Jurkat, Clone E6-1 (cell line): Measurements from ENCODE around the gene CD86.

Source experiments
- DNase-seq: peaks from one replicate; pipeline ENCODE4 v3.0.0-alpha.2; 2011; ENCODE audit warnings: low read depth, low spot score
- H3K4me3 ChIP-seq: 2 replicates; pipeline ENCODE4 v1.5.1; 2011; ENCODE audit warnings: mild to moderate bottlenecking, low read length, control low read depth, moderate library complexity

Gene CD86

GRCh38 chr3:122082357-122082756 lies 27.2 kb downstream of the CD86 start:
- DNase-seq, result no peak
- H3K4me3 ChIP-seq, result no peak overlapping the region

GRCh38 chr3:122084799-122085198 lies 29.6 kb downstream of the CD86 start:
- DNase-seq, result no peak
- H3K4me3 ChIP-seq, result no peak overlapping the region

DNA sequence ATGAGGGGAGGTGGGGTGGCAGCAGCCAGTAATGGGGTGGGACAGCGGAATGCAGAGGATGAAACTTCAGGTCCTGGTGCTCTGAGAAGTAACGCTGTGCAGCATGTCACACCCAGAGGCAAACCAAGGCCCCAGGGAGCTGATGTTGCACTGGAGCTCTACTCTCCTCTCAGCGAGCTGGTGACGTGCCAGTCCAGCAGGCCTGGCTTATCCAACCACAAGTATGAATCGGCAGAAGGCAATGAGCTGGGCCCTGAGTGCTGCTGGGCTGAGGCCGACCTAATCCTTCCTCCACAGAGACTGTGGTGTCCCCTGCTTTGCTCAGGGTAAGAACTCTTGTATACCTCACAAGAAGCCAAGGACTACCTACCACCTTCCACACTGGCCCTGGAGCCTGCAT lies 30.5 kb downstream of the CD86 start:
- DNase-seq, result no peak
- H3K4me3 ChIP-seq, result no peak overlapping the region

DNA sequence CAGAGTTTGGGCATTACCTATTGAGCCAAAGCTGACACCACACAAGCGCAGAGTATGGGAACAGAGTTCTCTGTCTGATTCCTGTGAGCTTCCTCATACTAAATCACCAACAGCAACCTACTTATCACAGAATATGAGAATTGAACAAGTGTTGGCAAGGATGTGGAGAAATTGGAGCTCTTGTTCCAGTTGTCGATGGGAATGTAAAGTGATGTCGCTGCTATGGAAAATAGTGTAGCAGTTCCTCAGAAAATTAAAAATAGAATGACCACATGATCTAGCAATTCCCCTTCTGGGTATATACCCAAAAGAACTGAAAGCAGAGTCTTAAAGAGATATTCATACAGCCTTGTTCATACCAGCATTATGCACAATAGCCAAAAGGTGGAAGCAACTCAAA lies 33.4 kb downstream of the CD86 start:
- no peak overlapping the region for H3K4me3 ChIP-seq
- no peak for DNase-seq

GRCh38 chr3:122091602-122092295 lies 36.6 kb downstream of the CD86 start:
- DNase-seq, result no peak
- no peak overlapping the region for H3K4me3 ChIP-seq

DNA sequence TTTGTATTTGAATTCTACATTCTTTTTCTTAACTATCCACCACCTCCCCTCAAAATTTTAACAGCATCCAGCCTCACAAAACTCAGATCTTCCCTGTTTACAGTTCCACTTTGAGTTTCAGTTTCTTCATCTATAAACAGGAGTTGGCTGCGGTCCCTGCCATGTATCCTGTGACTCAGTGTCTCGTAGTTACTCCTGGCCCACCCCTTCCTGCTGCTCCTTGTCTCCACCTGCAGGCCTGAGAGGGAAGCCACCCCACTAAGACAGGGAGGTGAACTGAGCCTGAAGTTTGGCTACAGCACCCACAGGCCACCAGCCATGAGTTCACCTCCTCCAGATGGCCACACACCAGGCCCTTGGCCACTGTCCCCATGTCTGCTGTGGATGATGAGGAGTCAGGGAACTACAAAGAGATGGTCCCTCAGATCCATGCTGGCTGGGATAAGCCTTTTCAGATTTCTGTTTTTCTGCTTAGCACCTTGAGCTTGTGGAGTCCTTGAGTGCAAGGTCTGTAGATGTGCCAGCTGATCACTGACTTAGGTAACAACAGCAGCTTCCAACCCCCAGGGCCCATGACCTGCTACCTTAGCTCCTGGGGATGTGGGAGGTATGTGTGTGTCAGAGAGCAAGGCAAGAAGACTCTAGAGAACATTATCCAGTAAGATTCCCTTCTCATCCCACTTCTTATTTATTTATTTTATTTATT lies 37.5 kb downstream of the CD86 start:
- no peak overlapping the region for H3K4me3 ChIP-seq
- peak; percentile 21 for DNase-seq

DNA sequence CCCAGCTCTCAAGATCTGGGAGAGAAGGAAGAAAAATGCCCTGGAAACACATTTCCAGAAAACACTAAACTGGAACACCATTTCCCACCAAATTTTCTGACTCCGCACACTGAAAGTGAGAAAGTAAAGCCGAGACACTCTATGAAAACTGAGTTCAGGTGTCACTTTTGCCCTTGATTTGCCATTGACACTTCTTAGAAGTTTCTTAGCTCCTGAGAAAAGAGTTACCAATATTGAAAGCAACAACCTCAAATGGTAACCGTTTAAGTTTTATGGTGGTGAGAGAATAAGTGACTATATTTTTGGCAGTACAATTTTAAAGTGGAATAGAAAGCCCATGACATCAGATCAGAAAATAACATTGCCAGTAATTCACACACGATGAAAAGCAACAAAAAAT lies 39.0 kb downstream of the CD86 start:
- no peak for DNase-seq
- no peak overlapping the region for H3K4me3 ChIP-seq

GRCh38 chr3:122094693-122095092 lies 39.5 kb downstream of the CD86 start:
- DNase-seq, result no peak
- H3K4me3 ChIP-seq, result no peak overlapping the region

DNA sequence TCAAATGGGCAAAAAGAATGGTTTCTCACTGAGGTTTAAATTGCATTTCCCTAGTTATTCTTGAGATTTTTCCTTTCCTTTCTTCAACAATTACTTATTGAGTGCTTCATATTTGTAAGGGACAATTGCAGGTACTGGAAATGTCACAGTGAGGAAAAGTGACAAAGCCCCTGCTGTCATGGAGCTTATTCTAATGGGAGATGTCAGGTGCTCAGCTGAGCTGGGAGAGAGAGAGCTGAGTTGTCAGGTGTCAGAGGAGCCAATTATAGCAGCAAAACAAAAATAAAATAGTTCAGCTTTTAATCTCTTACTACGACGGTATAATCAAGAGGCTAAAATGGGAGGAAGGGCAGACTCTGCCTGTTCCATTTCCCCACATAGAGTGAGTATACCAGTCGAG lies 42.0 kb downstream of the CD86 start:
- no peak overlapping the region for H3K4me3 ChIP-seq
- DNase-seq, result no peak

GRCh38 chr3:122098611-122099010 lies 43.4 kb downstream of the CD86 start:
- no peak overlapping the region for H3K4me3 ChIP-seq
- no peak for DNase-seq

DNA sequence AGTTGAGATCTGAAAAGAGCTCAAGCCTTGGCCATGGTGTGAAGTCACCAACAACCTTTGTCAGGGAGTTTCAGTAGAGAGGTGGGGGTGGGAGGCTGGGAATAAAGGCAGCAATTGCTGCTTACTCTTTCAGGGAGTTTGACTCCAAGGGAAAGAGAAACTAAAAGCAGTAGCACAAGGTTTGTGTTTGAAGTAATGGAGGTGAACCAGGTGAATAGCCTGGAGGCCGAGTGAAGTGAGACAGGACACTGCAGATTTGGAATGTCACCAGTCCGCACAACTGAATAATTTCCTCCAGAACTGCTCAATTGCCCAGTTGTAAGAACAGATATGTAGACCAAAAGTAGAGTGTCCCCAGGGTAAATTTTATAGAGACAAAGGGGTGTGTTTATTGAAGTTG lies 44.1 kb downstream of the CD86 start:
- no peak overlapping the region for H3K4me3 ChIP-seq
- DNase-seq, result no peak

- no peak for DNase-seq
These were observed 44.9 kb downstream of the CD86 start for GRCh38 chr3:122100083-122100482.

DNA sequence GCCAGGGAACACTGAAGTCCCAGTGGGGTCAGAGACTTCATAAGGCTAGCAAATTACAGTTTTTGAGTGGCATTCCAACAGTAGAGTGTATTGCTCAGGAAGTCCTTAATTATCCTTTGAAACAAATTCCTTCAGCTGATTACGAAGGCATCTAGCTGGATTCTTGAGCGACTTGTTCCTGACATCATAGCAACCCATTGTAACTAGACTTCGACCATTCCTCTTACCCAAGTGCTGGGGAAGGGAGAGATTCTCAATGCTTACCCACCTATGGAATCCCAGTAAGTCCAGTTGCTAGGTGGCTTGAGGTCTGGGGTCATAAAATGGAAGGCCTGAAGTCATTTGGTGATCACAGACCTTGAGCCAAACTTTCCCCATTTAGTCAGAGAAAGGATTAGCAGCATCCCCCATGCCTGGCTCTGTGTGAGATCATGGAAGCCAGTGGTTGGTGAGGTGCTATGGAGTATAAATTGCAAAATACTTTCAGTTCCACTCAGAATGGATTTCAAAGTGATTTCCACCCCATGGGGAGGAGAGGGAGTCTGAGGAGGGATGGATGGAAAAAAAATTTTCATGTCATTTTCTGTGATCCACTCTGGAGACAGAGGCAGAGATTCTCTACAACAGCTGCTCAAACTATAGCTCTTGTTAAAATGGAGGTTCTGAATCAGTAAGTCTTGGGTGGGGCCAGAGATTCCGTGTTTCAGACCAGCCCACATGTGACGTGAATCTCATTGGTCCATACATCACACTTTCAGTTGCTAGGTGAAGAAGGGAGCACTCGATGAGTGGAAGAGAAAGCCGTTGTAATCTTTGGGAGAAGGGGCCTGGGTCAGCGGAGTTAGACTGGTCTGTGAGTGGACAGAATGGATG lies 45.7 kb downstream of the CD86 start:
- no peak overlapping the region for H3K4me3 ChIP-seq
- DNase-seq, result peak; percentile 43

More at GRCh38 chr3:122100083-122100482, 44.9 kb downstream of the CD86 start:
- H3K4me3 ChIP-seq, result no peak overlapping the region

- no peak overlapping the region for H3K4me3 ChIP-seq
These were observed 46.5 kb downstream of the CD86 start for GRCh38 chr3:122101646-122102045.

GRCh38 chr3:122102191-122102935 lies 47.2 kb downstream of the CD86 start:
- H3K4me3 ChIP-seq, result no peak overlapping the region
- no peak for DNase-seq

More at GRCh38 chr3:122101646-122102045, 46.5 kb downstream of the CD86 start:
- DNase-seq, result peak; percentile 71

DNA sequence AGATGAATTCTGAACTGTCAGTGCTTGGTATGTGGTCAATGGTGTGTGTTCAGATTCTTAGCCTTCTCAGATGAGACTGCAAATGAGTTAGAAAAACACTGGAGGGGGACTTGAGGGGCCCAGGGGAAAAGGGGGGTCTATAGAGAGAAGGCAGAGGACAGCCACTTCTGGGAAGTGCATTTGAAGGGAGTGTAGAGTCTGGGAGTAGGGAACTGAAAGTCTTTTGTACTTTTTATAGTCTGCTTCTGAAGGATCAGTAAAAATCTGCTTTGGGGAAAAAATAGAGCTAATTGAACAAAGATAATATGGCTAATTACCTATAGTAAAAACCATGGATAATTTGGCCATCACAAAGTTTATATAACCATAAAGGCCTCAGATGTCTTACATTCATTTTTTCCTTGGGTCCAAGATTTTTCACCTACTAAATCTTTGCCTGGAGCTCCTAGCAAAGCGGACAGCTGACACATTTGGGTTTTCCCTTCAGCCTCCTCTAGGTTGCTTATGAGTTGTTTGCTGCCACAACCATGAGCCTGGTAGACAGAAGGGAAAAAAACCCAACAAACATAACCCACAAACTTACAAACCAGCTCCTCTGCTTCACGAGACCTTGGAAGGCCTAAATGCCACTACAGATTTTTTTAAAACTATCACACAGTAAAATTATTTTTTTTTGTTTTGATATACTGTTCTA lies 48.8 kb downstream of the CD86 start:
- no peak overlapping the region for H3K4me3 ChIP-seq
- no peak for DNase-seq

- H3K4me3 ChIP-seq, result no peak overlapping the region
- no peak for DNase-seq
These were observed 49.5 kb downstream of the CD86 start for GRCh38 chr3:122104515-122105194.

GRCh38 chr3:122105626-122106025 lies 50.5 kb downstream of the CD86 start:
- DNase-seq, result no peak
- no peak overlapping the region for H3K4me3 ChIP-seq
